ENCODE data around the gene ADAM8. TPM values are rescaled to one million over a fixed set of nuclear protein-coding genes. Genes with fewer than 3 reads are reported as not detected.

The ADAM8 gene
- total and polyA plus RNA-seq, 2 of the 8 experiments (the other 6 are each of a cell fraction or from before 2014, with no cell fraction given), result 4.6 TPM

DNA sequence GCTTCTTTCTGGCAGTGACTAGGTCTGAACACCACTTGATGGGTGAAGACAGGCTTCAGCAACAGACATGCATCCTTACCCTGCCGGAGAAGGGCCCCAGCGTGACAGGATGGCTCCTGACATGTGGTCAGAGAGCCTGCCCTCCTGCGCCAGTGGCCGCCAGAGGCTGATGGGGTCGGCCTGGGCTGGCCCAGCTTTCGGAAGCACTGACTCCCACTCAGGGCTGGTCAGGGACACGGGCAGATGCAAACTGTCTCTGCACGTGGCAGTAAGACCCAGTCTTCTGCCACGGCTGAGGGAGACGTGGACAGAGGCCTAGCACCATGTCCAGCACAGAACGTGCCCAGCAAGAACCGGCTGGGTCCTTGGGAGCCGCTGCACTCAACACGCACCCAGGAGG is 21.8 kb upstream of the ADAM8 start:
- Histone ChIP-seq H2BK5ac (ENCODE audit: low read depth, low read length) (no peak overlapping the region), H3K9me3 (ENCODE audit: insufficient read depth in 2 of 2, low read depth in 1 of 2, low read length in 1 of 2) (no peaks in the 10 kb centered on the region), H2AK5ac (ENCODE audit: low read depth, low read length) (no peak overlapping the region), H3K4me3 (ENCODE audit: extremely low read depth in 1 of 4, insufficient read depth in 2 of 4, low read depth in 3 of 4, low read length in 4 of 4) (no peak overlapping the region), H3K36me3 (ENCODE audit: control insufficient read depth in 2 of 4, insufficient read depth in 4 of 4, low read length in 3 of 4) (peaks cover 21 to 53% (median 43%) of the 10 kb centered on the region in 4 experiments), H4K8ac (ENCODE audit: extremely low read depth, insufficient read depth, low read length) (no peak overlapping the region), H3K56ac (replicated peaks; ENCODE audit: insufficient read length, low read depth, low read length) (no peak overlapping the region), H2BK120ac (replicated peaks; ENCODE audit: low read depth, low read length) (no peak overlapping the region), H2BK20ac (ENCODE audit: low read length) (no peak overlapping the region), H4K20me1 (replicated peaks in 1 of 2; ENCODE audit: control insufficient read depth in 1 of 2, insufficient read depth in 2 of 2, low read length in 2 of 2) (peaks cover 1 to 13% of the 10 kb centered on the region in 2 experiments), H3K18ac (ENCODE audit: extremely low read depth, low read length) (no peak overlapping the region), H4K91ac (replicated peaks; ENCODE audit: insufficient read length, low read length) (no peak overlapping the region), H3K79me1 (ENCODE audit: low read depth, low read length) (peaks cover 7% of the 10 kb centered on the region), H3K27ac (ENCODE audit: low read depth, low read length) (no peak overlapping the region), H3K23me2 (ENCODE audit: low read depth, low read length) (no peaks in the 10 kb centered on the region; the same call in 1 of the 2 replicates), H3K4ac (replicated peaks; ENCODE audit: insufficient read length, low read depth, low read length) (no peak overlapping the region), H3K4me2 (ENCODE audit: insufficient read depth in 1 of 2, low read depth in 2 of 2, low read length in 2 of 2) (no peak overlapping the region), H3K4me1 (replicated peaks in 1 of 4; ENCODE audit: control insufficient read depth in 3 of 4, insufficient read depth in 4 of 4, low read length in 3 of 4) (no peaks in the 10 kb centered on the region), H2BK15ac (ENCODE audit: low read length) (no peak overlapping the region), H4K5ac (ENCODE audit: insufficient read length, low read depth, low read length) (no peak overlapping the region), H3K9ac (replicated peaks in 1 of 4; ENCODE audit: extremely low read depth in 1 of 4, low read depth in 3 of 4, low read length in 3 of 4) (no peak overlapping the region), H2AFZ (ENCODE audit: low read length) (no peak overlapping the region), H3K79me2 (ENCODE audit: control insufficient read depth in 1 of 2, insufficient read depth in 2 of 2, low read length in 2 of 2) (peaks cover 0 to 8% of the 10 kb centered on the region in 2 experiments; a peak in 1 of 4 replicates), H3K23ac (ENCODE audit: insufficient read length) (no peak overlapping the region), H3K14ac (ENCODE audit: insufficient read length) (no peak overlapping the region), H3K27me3 (replicated peaks in 1 of 4; ENCODE audit: control insufficient read depth in 3 of 4, extremely low read depth in 1 of 4, insufficient read depth in 3 of 4, low read length in 3 of 4) (no peaks in the 10 kb centered on the region), H2BK12ac (ENCODE audit: low read depth, low read length) (no peak overlapping the region)
- POLR2A ChIA-PET (ENCODE audit: partially characterized antibody), result no interaction called here
- FAIRE-seq, result no peak
- 95% methylated on average over 13 of the region's 14 CpGs; no CpG with 5 or more reads in 1 of the 2 experiments for WGBS, 2 experiments (ENCODE audit: extremely low coverage in 1 of 2, insufficient coverage in 1 of 2, insufficient read length in 1 of 2, insufficient replicate concordance in 2 of 2, low coverage in 1 of 2, low lambda C conversion rate in 2 of 2, missing lambda C conversion rate in 1 of 2)
- DNase-seq (ENCODE audit: low read depth in 1 of 2, low spot score in 2 of 2), result no peak
- no peak for TF ChIP-seq TBP (IDR thresholded peaks at IDR 0.05; ENCODE audit: low read depth, low read length)
- CTCF ChIA-PET (ENCODE audit: partially characterized antibody), result interaction anchor here (0.6 to 1.8 kb wide), 2 partner anchors 244 to 394 kb away, joined by 4 to 6 read pairs; no protein-coding TSS in a partner anchor
